BE2C (cell line): Measurements from ENCODE around the gene ARL5A.
"Not testable (repeated sequence)": the region's sequence is repeated elsewhere in the genome, so short reads cannot be mapped to it uniquely, and the experiment has no call there.

Source experiments
- DNase-seq: peaks from one replicate; pipeline ENCODE4 v3.0.0-alpha.2; 2020
- H3K27me3 ChIP-seq: fragments of 250-450 bp; sonication (Bioruptor Pico); 2 replicates; pipeline ENCODE4 v1.5.1; 2020; ENCODE audit warnings: mild to moderate bottlenecking
- H3K36me3 ChIP-seq: fragments of 250-450 bp; sonication (Bioruptor Pico); 2 replicates; pipeline ENCODE4 v1.5.1; 2020; ENCODE audit warnings: mild to moderate bottlenecking
- H3K4me1 ChIP-seq: fragments of 250-450 bp; sonication (Bioruptor Pico); 2 replicates; pipeline ENCODE4 v1.5.1; 2020
- H3K4me3 ChIP-seq: 2 replicates; pipeline ENCODE4 v1.5.1; 2011; ENCODE audit warnings: low read depth, low read length
- H3K9me3 ChIP-seq: fragments of 250-450 bp; sonication (Bioruptor Pico); 2 replicates; pipeline ENCODE4 v1.5.1; 2020
- TF ChIP-seq, protein P1 (sequence below): IDR thresholded peaks from 2 replicates; pipeline ENCODE4 v1.5.1; 2012; ENCODE audit warnings: mild to moderate bottlenecking, low read depth, low read length

Gene ARL5A

GRCh38 chr2:151802315-151802714 lies 25.9 kb downstream of the ARL5A start:
- Histone ChIP-seq H3K4me3 (no peak overlapping the region), H3K4me1 (no peaks in the 10 kb centered on the region), H3K27me3 (no peaks in the 10 kb centered on the region), H3K9me3 (no peaks in the 10 kb centered on the region), H3K36me3 (peaks cover 2% of the 10 kb centered on the region; the same call in 1 of the 2 replicates)
- DNase-seq, result no peak
- TF ChIP-seq, protein P1, sequence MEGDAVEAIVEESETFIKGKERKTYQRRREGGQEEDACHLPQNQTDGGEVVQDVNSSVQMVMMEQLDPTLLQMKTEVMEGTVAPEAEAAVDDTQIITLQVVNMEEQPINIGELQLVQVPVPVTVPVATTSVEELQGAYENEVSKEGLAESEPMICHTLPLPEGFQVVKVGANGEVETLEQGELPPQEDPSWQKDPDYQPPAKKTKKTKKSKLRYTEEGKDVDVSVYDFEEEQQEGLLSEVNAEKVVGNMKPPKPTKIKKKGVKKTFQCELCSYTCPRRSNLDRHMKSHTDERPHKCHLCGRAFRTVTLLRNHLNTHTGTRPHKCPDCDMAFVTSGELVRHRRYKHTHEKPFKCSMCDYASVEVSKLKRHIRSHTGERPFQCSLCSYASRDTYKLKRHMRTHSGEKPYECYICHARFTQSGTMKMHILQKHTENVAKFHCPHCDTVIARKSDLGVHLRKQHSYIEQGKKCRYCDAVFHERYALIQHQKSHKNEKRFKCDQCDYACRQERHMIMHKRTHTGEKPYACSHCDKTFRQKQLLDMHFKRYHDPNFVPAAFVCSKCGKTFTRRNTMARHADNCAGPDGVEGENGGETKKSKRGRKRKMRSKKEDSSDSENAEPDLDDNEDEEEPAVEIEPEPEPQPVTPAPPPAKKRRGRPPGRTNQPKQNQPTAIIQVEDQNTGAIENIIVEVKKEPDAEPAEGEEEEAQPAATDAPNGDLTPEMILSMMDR, result no peak

DNA sequence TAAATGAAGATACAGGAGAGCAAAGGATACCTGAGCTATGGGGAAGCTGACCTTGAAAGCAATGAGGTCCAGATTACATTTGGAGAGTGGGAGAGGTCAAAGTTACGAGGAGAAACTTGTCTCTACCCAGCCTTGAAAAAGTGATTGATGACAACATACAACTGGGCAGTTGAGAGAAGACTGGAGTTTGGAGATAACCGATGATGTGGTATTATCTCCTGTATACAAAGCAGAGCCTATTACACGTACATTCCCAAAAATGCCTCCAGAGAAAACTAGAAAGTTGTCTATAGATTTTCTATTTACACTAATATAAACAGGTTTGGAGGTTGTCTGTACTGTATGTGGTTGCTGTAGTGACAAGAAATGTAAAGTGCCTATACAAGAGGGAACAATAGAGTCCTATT lies 28.3 kb downstream of the ARL5A start:
- Histone ChIP-seq H3K9me3 (no peaks in the 10 kb centered on the region), H3K4me3 (no peak overlapping the region), H3K36me3 (no peaks in the 10 kb centered on the region), H3K27me3 (no peaks in the 10 kb centered on the region), H3K4me1 (no peaks in the 10 kb centered on the region)
- TF ChIP-seq, protein P1, result no peak
- no peak for DNase-seq

DNA sequence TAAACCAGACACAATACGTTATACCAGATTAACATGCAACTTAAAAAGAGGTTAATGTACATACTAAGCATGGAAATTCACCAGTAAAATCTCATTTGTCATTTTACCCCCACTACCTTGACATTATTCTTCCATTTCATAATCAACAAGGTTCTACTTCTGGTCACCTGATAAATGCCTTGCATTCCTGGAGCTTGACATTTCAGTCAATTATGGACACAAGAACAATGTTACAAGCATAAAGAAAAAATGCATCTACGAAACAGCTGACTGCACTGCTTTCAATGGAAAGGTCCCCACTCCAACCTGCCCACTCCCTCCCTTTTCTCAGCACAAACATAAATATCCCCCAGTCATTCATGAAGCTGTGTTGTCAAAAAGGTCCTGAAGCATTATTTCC lies 31.4 kb downstream of the ARL5A start:
- Histone ChIP-seq H3K36me3 (no peaks in the 10 kb centered on the region), H3K9me3 (no peaks in the 10 kb centered on the region), H3K27me3 (no peaks in the 10 kb centered on the region), H3K4me3 (no peak overlapping the region), H3K4me1 (no peaks in the 10 kb centered on the region)
- DNase-seq, result no peak
- TF ChIP-seq, protein P1, result no peak

GRCh38 chr2:151795646-151796240 lies 32.5 kb downstream of the ARL5A start:
- no peaks in the 10 kb centered on the region for H3K27me3 ChIP-seq
- TF ChIP-seq, protein P1, result no peak
- no peaks in the 10 kb centered on the region for H3K4me1 ChIP-seq
- H3K4me3 ChIP-seq, result no peak overlapping the region
- H3K9me3 ChIP-seq, result no peaks in the 10 kb centered on the region
- no peaks in the 10 kb centered on the region for H3K36me3 ChIP-seq
- DNase-seq, result no peak

DNA sequence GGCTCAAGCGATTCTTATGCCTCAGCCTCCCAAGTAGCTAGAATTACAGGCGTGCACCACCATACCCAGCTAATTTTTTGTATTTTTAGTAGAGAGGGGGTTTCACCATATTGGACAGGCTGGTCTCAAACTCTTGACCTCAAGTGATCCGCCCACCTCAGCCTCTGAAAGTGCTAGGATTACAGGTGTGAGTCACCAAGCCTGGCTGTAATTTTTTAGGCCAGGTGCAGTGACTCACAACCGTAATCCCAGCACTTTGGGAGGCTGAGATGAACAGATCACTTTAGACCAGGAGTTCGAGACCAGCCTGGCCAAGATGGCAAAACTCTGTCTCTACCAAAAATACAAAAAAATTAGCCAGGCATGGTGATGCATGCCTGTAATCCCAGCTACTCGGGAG lies 33.8 kb downstream of the ARL5A start:
- H3K4me1 ChIP-seq, H3K27me3 ChIP-seq, H3K9me3 ChIP-seq, H3K4me3 ChIP-seq, H3K36me3 ChIP-seq, DNase-seq: not testable (repeated sequence)

- DNase-seq, result no peak
- TF ChIP-seq, protein P1, result no peak
- H3K9me3 ChIP-seq, result no peaks in the 10 kb centered on the region
Measured at GRCh38 chr2:151793123-151793522, 35.1 kb downstream of the ARL5A start.

DNA sequence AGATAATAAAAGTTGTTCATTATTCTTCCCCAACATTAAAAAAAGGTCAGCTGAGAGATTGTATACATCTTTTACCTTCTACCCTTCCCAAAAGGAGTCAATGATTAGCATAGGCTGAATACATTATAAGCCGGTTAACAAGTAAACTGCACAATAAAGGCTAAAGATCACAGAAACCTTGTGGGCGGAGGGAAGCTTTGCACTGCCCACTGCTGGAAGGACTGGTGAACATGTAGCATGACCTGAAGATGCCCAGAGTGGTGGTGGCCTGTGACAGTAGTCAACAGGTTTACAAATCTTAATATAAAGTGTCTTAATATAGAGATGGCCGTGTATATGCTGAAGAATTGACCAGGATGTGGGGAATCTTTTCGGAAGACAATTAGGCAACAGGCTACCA lies 35.6 kb downstream of the ARL5A start:
- H3K27me3 ChIP-seq, result no peaks in the 10 kb centered on the region
- DNase-seq, result no peak
- TF ChIP-seq, protein P1, result no peak
- H3K36me3 ChIP-seq, result no peaks in the 10 kb centered on the region
- no peak overlapping the region for H3K4me3 ChIP-seq
- no peaks in the 10 kb centered on the region for H3K9me3 ChIP-seq
- H3K4me1 ChIP-seq, result no peaks in the 10 kb centered on the region

More at GRCh38 chr2:151793123-151793522, 35.1 kb downstream of the ARL5A start:
- no peak overlapping the region for H3K4me3 ChIP-seq
- no peaks in the 10 kb centered on the region for H3K4me1 ChIP-seq
- no peaks in the 10 kb centered on the region for H3K36me3 ChIP-seq
- H3K27me3 ChIP-seq, result no peaks in the 10 kb centered on the region
